GM23338 (cell line): ENCODE measurements around the gene A2ML1. TPM values are rescaled to one million over a fixed set of nuclear protein-coding genes. Genes with fewer than 3 reads are reported as not detected.

ENCODE experiments used
- ATAC-seq: fragments of 200-7000 bp; cut with Tn5 transposase; 3 replicates; pipeline ENCODE4 v1.9.1; 2020
- DNase-seq: peaks from one replicate; pipeline ENCODE4 v3.0.0-alpha.2; 2015; ENCODE audit warnings: low spot score
- H2AFZ ChIP-seq: fragments of 200-600 bp; sonication (generic); 2 replicates; pipeline ENCODE4 v1.8.0; 2016; ENCODE audit warnings: antibody characterized with exemption, mild to moderate bottlenecking, moderate library complexity
- H3F3A ChIP-seq: fragments of 200-600 bp; sonication (generic); replicated peaks from 2 replicates; pipeline ENCODE4 v1.8.0; 2017; ENCODE audit warnings: antibody characterized with exemption, mixed run types, low read depth
- H3K27ac ChIP-seq: fragments of 200-600 bp; sonication (generic); 2 replicates; pipeline ENCODE4 v1.6.1; 2016; ENCODE audit warnings: low read depth
- H3K27me3 ChIP-seq: fragments of 200-600 bp; sonication (generic); 2 replicates; pipeline ENCODE4 v1.8.0; 2016; ENCODE audit warnings: mild to moderate bottlenecking, mixed run types, moderate library complexity; ENCODE audit not compliant: insufficient read depth
- H3K36me3 ChIP-seq: fragments of 200-600 bp; sonication (generic); 2 replicates; pipeline ENCODE4 v1.8.0; 2016; ENCODE audit warnings: mild to moderate bottlenecking; ENCODE audit not compliant: insufficient read depth
- H3K4me1 ChIP-seq: fragments of 200-600 bp; sonication (generic); 2 replicates; pipeline ENCODE4 v1.8.0; 2016; ENCODE audit warnings: mild to moderate bottlenecking, moderate library complexity; ENCODE audit not compliant: insufficient read depth
- H3K4me2 ChIP-seq: fragments of 200-600 bp; sonication (generic); 2 replicates; pipeline ENCODE4 v1.7.1; 2017; ENCODE audit warnings: mixed run types
- H3K4me3 ChIP-seq: fragments of 200-600 bp; sonication (generic); 2 replicates; pipeline ENCODE4 v1.6.1; 2016; ENCODE audit warnings: mixed run types
- H3K79me2 ChIP-seq: fragments of 200-600 bp; sonication (generic); replicated peaks from 2 replicates; pipeline ENCODE4 v1.8.0; 2017; ENCODE audit warnings: mild to moderate bottlenecking; ENCODE audit not compliant: insufficient read depth
- H3K9me2 ChIP-seq: fragments of 200-600 bp; sonication (generic); 2 replicates; pipeline ENCODE4 v1.8.0; 2017; ENCODE audit not compliant: insufficient read depth
- H4K20me1 ChIP-seq: fragments of 200-600 bp; sonication (generic); replicated peaks from 2 replicates; pipeline ENCODE4 v1.8.0; 2017; ENCODE audit warnings: mild to moderate bottlenecking; ENCODE audit not compliant: insufficient read depth
- H3K27ac Mint-ChIP-seq: 2 replicates; pipeline ENCODE4 v1.8.0; 2020; ENCODE audit warnings: inconsistent platforms, mild to moderate bottlenecking, moderate library complexity, mixed read lengths
- H3K27me3 Mint-ChIP-seq: 3 replicates; pipeline ENCODE4 v1.8.0; 2022; ENCODE audit warnings: low read depth, mild to moderate bottlenecking, moderate library complexity, mixed read lengths, inconsistent platforms; ENCODE audit not compliant: insufficient read depth, poor library complexity
- H3K36me3 Mint-ChIP-seq: 3 replicates; pipeline ENCODE4 v1.8.0; 2021; ENCODE audit warnings: low read depth, mild to moderate bottlenecking, inconsistent platforms, moderate library complexity, mixed read lengths
- H3K4me1 Mint-ChIP-seq: 3 replicates; pipeline ENCODE4 v1.8.0; 2020; ENCODE audit warnings: mild to moderate bottlenecking, inconsistent platforms, mixed read lengths
- H3K4me3 Mint-ChIP-seq: 3 replicates; pipeline ENCODE4 v1.8.0; 2021; ENCODE audit warnings: moderate library complexity, mild to moderate bottlenecking, inconsistent platforms, mixed read lengths
- H3K9me3 Mint-ChIP-seq: 3 replicates; pipeline ENCODE4 v1.8.0; 2020; ENCODE audit warnings: moderate library complexity, mild to moderate bottlenecking, inconsistent platforms, mixed read lengths
- EZH2 ChIP-seq: fragments of 200-600 bp; sonication (generic); IDR thresholded peaks from one replicate; pipeline ENCODE4 v1.8.0; 2017; ENCODE audit warnings: antibody characterized with exemption, mild to moderate bottlenecking, low read depth; ENCODE audit not compliant: unreplicated experiment
- EZH2phosphoT487 ChIP-seq: fragments of 200-600 bp; sonication (generic); IDR thresholded peaks from one replicate; pipeline ENCODE4 v1.8.1; 2018; ENCODE audit warnings: antibody characterized with exemption; ENCODE audit not compliant: unreplicated experiment
- NANOG ChIP-seq: IDR thresholded peaks from 2 replicates; pipeline ENCODE4 v1.6.1; 2016; ENCODE audit warnings: antibody characterized with exemption, borderline replicate concordance
- STAT1 ChIP-seq: IDR thresholded peaks from one replicate; pipeline ENCODE4 v1.6.1; 2016; ENCODE audit warnings: antibody characterized with exemption; ENCODE audit not compliant: unreplicated experiment
- ZNF114 ChIP-seq: fragments of 250-450 bp; sonication (Bioruptor Pico); IDR thresholded peaks from 2 replicates; pipeline ENCODE4 v1.5.0; 2020; ENCODE audit warnings: mild to moderate bottlenecking, moderate library complexity
- ZNF331 ChIP-seq: fragments of 250-450 bp; sonication (Bioruptor Pico); IDR thresholded peaks from 2 replicates; pipeline ENCODE4 v1.5.0; 2020; ENCODE audit warnings: low read depth, mild to moderate bottlenecking, moderate library complexity
- polyA plus RNA-seq: library from polyadenylated mRNA; unstranded; fragments of >200 nt; fragmentation: Nextera tagmentation; extraction: Ambion mirVana; gene quantifications from 2 replicates; pipeline ENCODE4 v1.2.1, GENCODE V29; 2016
- total RNA-seq: library from RNA; depleted of rRNA; stranded (reverse); fragments of >200 nt; shearing (Covaris generic); gene quantifications from 2 replicates; pipeline ENCODE4 v1.2.3, GENCODE V29; 2014
- TF ChIP-seq, protein P1 (sequence below): fragments of 250-450 bp; sonication (Bioruptor Pico); IDR thresholded peaks from 2 replicates; pipeline ENCODE4 v1.5.0; 2020; ENCODE audit warnings: mild to moderate bottlenecking, moderate library complexity
- TF ChIP-seq, protein P2 (sequence below): IDR thresholded peaks from 2 replicates; pipeline ENCODE4 v1.6.1; 2016; ENCODE audit warnings: antibody characterized with exemption

A2ML1 gene
- total and polyA plus RNA-seq, 2 experiments from 2014 or later: 3.8 to 6.0 TPM

DNA sequence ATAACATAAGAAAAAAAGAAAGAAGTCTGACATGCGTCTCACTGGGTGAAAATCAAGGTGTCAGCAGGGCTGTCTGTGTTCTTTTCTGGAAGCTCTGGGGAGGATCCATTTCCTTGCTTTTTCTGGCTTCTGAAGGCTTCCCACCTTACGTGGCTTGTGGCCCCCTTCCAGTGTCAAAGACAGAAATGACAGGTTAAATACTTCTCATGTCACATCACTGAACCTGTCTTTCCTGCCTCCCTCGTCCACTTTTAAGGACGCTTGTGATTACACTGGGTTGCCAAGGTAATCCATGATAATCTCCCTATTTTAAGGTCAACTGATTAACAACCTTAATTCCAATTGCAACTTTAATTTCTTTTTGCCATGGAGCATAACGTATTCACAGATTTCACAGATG lies 87.3 kb downstream of the A2ML1 start (continued):
- TF ChIP-seq, protein P1, sequence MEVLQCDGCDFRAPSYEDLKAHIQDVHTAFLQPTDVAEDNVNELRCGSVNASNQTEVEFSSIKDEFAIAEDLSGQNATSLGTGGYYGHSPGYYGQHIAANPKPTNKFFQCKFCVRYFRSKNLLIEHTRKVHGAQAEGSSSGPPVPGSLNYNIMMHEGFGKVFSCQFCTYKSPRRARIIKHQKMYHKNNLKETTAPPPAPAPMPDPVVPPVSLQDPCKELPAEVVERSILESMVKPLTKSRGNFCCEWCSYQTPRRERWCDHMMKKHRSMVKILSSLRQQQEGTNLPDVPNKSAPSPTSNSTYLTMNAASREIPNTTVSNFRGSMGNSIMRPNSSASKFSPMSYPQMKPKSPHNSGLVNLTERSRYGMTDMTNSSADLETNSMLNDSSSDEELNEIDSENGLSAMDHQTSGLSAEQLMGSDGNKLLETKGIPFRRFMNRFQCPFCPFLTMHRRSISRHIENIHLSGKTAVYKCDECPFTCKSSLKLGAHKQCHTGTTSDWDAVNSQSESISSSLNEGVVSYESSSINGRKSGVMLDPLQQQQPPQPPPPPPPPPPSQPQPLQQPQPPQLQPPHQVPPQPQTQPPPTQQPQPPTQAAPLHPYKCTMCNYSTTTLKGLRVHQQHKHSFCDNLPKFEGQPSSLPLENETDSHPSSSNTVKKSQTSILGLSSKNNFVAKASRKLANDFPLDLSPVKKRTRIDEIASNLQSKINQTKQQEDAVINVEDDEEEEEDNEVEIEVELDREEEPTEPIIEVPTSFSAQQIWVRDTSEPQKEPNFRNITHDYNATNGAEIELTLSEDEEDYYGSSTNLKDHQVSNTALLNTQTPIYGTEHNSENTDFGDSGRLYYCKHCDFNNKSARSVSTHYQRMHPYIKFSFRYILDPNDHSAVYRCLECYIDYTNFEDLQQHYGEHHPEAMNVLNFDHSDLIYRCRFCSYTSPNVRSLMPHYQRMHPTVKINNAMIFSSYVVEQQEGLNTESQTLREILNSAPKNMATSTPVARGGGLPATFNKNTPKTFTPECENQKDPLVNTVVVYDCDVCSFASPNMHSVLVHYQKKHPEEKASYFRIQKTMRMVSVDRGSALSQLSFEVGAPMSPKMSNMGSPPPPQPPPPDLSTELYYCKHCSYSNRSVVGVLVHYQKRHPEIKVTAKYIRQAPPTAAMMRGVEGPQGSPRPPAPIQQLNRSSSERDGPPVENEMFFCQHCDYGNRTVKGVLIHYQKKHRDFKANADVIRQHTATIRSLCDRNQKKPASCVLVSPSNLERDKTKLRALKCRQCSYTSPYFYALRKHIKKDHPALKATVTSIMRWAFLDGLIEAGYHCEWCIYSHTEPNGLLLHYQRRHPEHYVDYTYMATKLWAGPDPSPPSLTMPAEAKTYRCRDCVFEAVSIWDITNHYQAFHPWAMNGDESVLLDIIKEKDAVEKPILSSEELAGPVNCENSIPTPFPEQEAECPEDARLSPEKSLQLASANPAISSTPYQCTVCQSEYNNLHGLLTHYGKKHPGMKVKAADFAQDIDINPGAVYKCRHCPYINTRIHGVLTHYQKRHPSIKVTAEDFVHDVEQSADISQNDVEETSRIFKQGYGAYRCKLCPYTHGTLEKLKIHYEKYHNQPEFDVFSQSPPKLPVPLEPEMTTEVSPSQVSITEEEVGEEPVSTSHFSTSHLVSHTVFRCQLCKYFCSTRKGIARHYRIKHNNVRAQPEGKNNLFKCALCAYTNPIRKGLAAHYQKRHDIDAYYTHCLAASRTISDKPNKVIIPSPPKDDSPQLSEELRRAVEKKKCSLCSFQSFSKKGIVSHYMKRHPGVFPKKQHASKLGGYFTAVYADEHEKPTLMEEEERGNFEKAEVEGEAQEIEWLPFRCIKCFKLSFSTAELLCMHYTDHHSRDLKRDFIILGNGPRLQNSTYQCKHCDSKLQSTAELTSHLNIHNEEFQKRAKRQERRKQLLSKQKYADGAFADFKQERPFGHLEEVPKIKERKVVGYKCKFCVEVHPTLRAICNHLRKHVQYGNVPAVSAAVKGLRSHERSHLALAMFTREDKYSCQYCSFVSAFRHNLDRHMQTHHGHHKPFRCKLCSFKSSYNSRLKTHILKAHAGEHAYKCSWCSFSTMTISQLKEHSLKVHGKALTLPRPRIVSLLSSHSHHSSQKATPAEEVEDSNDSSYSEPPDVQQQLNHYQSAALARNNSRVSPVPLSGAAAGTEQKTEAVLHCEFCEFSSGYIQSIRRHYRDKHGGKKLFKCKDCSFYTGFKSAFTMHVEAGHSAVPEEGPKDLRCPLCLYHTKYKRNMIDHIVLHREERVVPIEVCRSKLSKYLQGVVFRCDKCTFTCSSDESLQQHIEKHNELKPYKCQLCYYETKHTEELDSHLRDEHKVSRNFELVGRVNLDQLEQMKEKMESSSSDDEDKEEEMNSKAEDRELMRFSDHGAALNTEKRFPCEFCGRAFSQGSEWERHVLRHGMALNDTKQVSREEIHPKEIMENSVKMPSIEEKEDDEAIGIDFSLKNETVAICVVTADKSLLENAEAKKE (CRISPR knock-in tag): no peak
- TF ChIP-seq NANOG (no peak), EZH2phosphoT487 (no peak), ZNF331 (CRISPR knock-in tag) (no peak), ZNF114 (CRISPR knock-in tag) (no peak), EZH2 (no peak)

DNA sequence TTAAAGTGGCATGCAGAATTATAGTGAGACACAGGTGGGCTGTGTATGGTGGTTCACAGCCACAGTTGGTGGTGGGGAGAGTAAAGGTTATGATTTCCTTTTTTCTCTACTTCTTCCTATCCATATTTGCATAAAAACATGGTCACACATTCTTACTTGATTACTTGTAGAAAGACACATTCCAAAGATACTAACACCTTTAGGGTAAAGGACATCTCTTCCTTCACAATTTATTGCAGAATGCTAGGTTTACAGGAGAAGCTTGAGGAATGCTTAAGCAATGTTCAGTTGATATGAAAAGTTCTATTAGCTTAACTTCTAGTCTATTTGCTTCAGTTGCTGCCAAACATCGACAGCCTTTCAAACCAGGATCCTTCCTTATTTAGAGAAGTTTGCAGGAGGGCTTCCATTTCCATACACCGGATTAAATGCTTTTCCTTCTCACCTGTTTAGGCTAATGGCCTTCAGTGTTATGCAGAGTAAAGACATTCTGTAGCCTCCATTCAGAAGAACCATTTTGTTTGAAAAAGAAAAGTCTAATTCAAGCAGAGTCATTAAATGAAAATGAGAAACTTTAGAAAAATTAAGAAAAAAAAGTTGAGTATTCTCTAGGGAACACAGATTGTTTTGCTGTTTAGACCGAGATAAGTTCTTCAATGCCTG lies 89.3 kb downstream of the A2ML1 start:
- peaks cover 21% of the 10 kb centered on the region for H3K79me2 ChIP-seq
- peaks cover 8% of the 10 kb centered on the region; the same call in 1 of the 2 replicates for H3K36me3 ChIP-seq
- no peak overlapping the region for H2AFZ ChIP-seq
- Mint-ChIP-seq H3K4me1 (peaks cover 45% of the 10 kb centered on the region), H3K27me3 (peaks cover 13% of the 10 kb centered on the region), H3K4me3 (peak overlapping the region; percentile 93), H3K27ac (peak overlapping the region; percentile 99), H3K36me3 (peaks cover 10% of the 10 kb centered on the region; the same call in 2 of the 3 replicates), H3K9me3 (no peaks in the 10 kb centered on the region; the same call in 1 of the 3 replicates)
- H3K4me1 ChIP-seq: peaks cover 23% of the 10 kb centered on the region
- H3K4me2 ChIP-seq: peak overlapping the region; percentile 74
- H3K27me3 ChIP-seq: no peaks in the 10 kb centered on the region
- ATAC-seq: peak; percentile 37
- H3F3A ChIP-seq: peaks cover 6% of the 10 kb centered on the region; the same call in 1 of the 2 replicates
- peak; percentile 88 for DNase-seq
- H4K20me1 ChIP-seq: peaks cover 12% of the 10 kb centered on the region; the same call in 1 of the 2 replicates
- H3K27ac ChIP-seq: peak overlapping the region; percentile 95
- H3K4me3 ChIP-seq: peak overlapping the region; percentile 68
- H3K9me2 ChIP-seq: no peaks in the 10 kb centered on the region
- TF ChIP-seq, protein P2, sequence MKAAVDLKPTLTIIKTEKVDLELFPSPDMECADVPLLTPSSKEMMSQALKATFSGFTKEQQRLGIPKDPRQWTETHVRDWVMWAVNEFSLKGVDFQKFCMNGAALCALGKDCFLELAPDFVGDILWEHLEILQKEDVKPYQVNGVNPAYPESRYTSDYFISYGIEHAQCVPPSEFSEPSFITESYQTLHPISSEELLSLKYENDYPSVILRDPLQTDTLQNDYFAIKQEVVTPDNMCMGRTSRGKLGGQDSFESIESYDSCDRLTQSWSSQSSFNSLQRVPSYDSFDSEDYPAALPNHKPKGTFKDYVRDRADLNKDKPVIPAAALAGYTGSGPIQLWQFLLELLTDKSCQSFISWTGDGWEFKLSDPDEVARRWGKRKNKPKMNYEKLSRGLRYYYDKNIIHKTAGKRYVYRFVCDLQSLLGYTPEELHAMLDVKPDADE: peak; percentile 18; the same call in 1 of the 2 replicates
- TF ChIP-seq NANOG: peak; percentile 100
- TF ChIP-seq ZNF331 (CRISPR knock-in tag): no peak
- TF ChIP-seq STAT1: no peak
